ENCODE results near the gene SORCS1.

GRCh38 chr10:106548832-106549231 lies 615.7 kb downstream of the SORCS1 start:
- TF ChIP-seq EP300 (IDR thresholded peaks at IDR 0.05; ENCODE audit: borderline replicate concordance in 1 of 2, low read depth in 1 of 2, low read length in 1 of 2) = no peak
- no peak for TF ChIP-seq CHD2 (IDR thresholded peaks at IDR 0.05; ENCODE audit: low read length, partially characterized antibody)
- TF ChIP-seq TAF1 (IDR thresholded peaks at IDR 0.05; ENCODE audit: borderline replicate concordance, low read depth, low read length) = no peak
- no peak for TF ChIP-seq POLR2AphosphoS5 (IDR thresholded peaks at IDR 0.05; ENCODE audit: low read depth, low read length)
- TF ChIP-seq TCF12 (IDR thresholded peaks at IDR 0.05) = no peak
- TF ChIP-seq TEAD4 (IDR thresholded peaks at IDR 0.05; ENCODE audit: borderline replicate concordance, insufficient read depth) = no peak
- TF ChIP-seq, protein P1, sequence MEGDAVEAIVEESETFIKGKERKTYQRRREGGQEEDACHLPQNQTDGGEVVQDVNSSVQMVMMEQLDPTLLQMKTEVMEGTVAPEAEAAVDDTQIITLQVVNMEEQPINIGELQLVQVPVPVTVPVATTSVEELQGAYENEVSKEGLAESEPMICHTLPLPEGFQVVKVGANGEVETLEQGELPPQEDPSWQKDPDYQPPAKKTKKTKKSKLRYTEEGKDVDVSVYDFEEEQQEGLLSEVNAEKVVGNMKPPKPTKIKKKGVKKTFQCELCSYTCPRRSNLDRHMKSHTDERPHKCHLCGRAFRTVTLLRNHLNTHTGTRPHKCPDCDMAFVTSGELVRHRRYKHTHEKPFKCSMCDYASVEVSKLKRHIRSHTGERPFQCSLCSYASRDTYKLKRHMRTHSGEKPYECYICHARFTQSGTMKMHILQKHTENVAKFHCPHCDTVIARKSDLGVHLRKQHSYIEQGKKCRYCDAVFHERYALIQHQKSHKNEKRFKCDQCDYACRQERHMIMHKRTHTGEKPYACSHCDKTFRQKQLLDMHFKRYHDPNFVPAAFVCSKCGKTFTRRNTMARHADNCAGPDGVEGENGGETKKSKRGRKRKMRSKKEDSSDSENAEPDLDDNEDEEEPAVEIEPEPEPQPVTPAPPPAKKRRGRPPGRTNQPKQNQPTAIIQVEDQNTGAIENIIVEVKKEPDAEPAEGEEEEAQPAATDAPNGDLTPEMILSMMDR (IDR thresholded peaks at IDR 0.05) = no peak
